Measurements from ENCODE around the gene AUTS2. TPM values are rescaled to one million over a fixed set of nuclear protein-coding genes. Genes with fewer than 3 reads are reported as not detected.

Gene AUTS2
- total and polyA plus RNA-seq, 9 of the 15 experiments (the other 6 are each of a cell fraction or from before 2014, with no cell fraction given), result 0.58 TPM; not detected in 8

GRCh38 chr7:70242826-70243225 is 644.6 kb downstream of the AUTS2 start (continued):
- TF ChIP-seq HIVEP1 (CRISPR knock-in tag; IDR thresholded peaks at IDR 0.05) (no peak), HDGF (IDR thresholded peaks at IDR 0.05) (no peak), NFE2 (IDR thresholded peaks at IDR 0.05; ENCODE audit: low read depth) (no peak), SIN3A (IDR thresholded peaks at IDR 0.05; ENCODE audit: borderline replicate concordance in 2 of 2, control insufficient read depth in 1 of 2, low read depth in 2 of 2, low read length in 2 of 2) (no peak), RBBP5 (IDR thresholded peaks at IDR 0.05; ENCODE audit: borderline replicate concordance, insufficient read depth, low read length, poor library complexity, severe bottlenecking) (no peak), ZBTB17 (CRISPR knock-in tag; IDR thresholded peaks at IDR 0.05) (no peak), NCOA6 (IDR thresholded peaks at IDR 0.05) (no peak)

- ATAC-seq (no peak), DNase-seq (ENCODE audit: extremely low read depth in 1 of 4, low spot score in 3 of 4) (no peak), FAIRE-seq (no peak)
- Histone ChIP-seq H3K79me2 (ENCODE audit: control insufficient read depth, insufficient read depth, low read length) (no peaks in the 10 kb centered on the region), H3K27me3 (ENCODE audit: control insufficient read depth in 2 of 2, insufficient read depth in 2 of 2, low read length in 2 of 2) (no peaks in the 10 kb centered on the region), H3K36me3 (ENCODE audit: control insufficient read depth, insufficient read depth, low read length) (no peaks in the 10 kb centered on the region), H3K4me3 (no peak overlapping the region), H3K4me1 (replicated peaks in 1 of 2; ENCODE audit: control insufficient read depth in 2 of 2, insufficient read depth in 2 of 2, low read length in 2 of 2) (no peaks in the 10 kb centered on the region), H3K27ac (ENCODE audit: extremely low read depth, low read depth, low read length) (no peak overlapping the region), H3K9me3 (replicated peaks; ENCODE audit: control insufficient read depth, insufficient read depth, low read depth, low read length) (no peaks in the 10 kb centered on the region), H3K4me2 (ENCODE audit: insufficient read depth, low read length) (no peak overlapping the region), H4K20me1 (replicated peaks; ENCODE audit: control insufficient read depth, insufficient read depth, low read length) (no peaks in the 10 kb centered on the region), H2AFZ (ENCODE audit: low read depth, low read length) (no peak overlapping the region), H3K9ac (ENCODE audit: insufficient read depth in 1 of 2, low read depth in 2 of 2, low read length in 2 of 2) (no peak overlapping the region), H3K9me1 (ENCODE audit: control insufficient read depth, insufficient read depth, low read length) (no peaks in the 10 kb centered on the region)
- ChIA-PET POLR2A (interaction anchor here (0.5 to 1.0 kb wide), 2 partner anchors 10 to 1760 kb away, joined by 3 read pairs; no protein-coding TSS in a partner anchor), CTCF (ENCODE audit: low intra/inter-chr PET ratio) (no interaction called here)
- in situ Hi-C loops (cut with MboI) (no loop called here), intact Hi-C loops (cut with micrococcal nuclease) (no loop called here)
- no TSS peak for BruUV-seq (replicated peaks)
- 0% methylated on average over 2 of the region's 2 CpGs for WGBS (ENCODE audit: insufficient coverage, low coverage, missing lambda C conversion rate)
- TF ChIP-seq ZNF444 (CRISPR knock-in tag; IDR thresholded peaks at IDR 0.05) (no peak), MAFK (IDR thresholded peaks at IDR 0.05; ENCODE audit: low read length) (peak; percentile 97), ZNF316 (IDR thresholded peaks at IDR 0.05) (peak; percentile 93), ASH1L (IDR thresholded peaks at IDR 0.05; ENCODE audit: borderline replicate concordance, low read depth, partially characterized antibody) (no peak), ZNF277 (CRISPR knock-in tag; IDR thresholded peaks at IDR 0.05; ENCODE audit: borderline replicate concordance) (no peak), SLC30A9 (CRISPR knock-in tag; IDR thresholded peaks at IDR 0.05) (no peak), PTRF (tag; IDR thresholded peaks at IDR 0.05) (no peak), ZBTB43 (CRISPR knock-in tag; IDR thresholded peaks at IDR 0.05) (no peak), HNRNPUL1 (IDR thresholded peaks at IDR 0.05; ENCODE audit: low read length) (no peak), TCF7L2 (IDR thresholded peaks at IDR 0.05; ENCODE audit: low read depth, low read length) (no peak), ETV6 (IDR thresholded peaks at IDR 0.05; ENCODE audit: borderline replicate concordance in 1 of 2, low read depth in 2 of 2, low read length in 1 of 2) (no peak), ETV6 (CRISPR knock-in tag; IDR thresholded peaks at IDR 0.05; ENCODE audit: borderline replicate concordance) (no peak)
- TF ChIP-seq, protein P1, sequence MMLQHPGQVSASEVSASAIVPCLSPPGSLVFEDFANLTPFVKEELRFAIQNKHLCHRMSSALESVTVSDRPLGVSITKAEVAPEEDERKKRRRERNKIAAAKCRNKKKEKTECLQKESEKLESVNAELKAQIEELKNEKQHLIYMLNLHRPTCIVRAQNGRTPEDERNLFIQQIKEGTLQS (IDR thresholded peaks at IDR 0.05), result no peak
- TF ChIP-seq, protein P1 (CRISPR knock-in tag; conservative IDR thresholded peaks at IDR 0.05), result no peak
Measured at GRCh38 chr7:70243443-70243842, 645.2 kb downstream of the AUTS2 start.
